K562 (cell line): ENCODE data around the gene TPD52L2. TPM values are rescaled to one million over a fixed set of nuclear protein-coding genes. Genes with fewer than 3 reads are reported as not detected.

Experiments
- ATAC-seq: fragments of 200-7000 bp; cut with Tn5 transposase; 3 replicates; pipeline ENCODE4 v1.9.1; 2020; ENCODE audit warnings: moderate library complexity
- BruUV-seq: library from RNA; stranded (reverse); fragments of 400-500 nt; replicated peaks from 2 replicates; lab custom pipeline; 2021; lab: Mats Ljungman, UMichigan
- CTCF ChIA-PET: fragments of 300-600 bp; formaldehyde crosslinking; extraction: SDS; loops from one replicate; lab custom pipeline; 2021; ENCODE audit warnings: low intra/inter-chr PET ratio; lab: Yijun Ruan, JAX
- POLR2A ChIA-PET: fragments of 300-600, 350-650 bp; sonication (Branson Sonifier 250); formaldehyde crosslinking; extraction: SDS; loops from one replicate; lab custom pipeline; 2021; ENCODE audit warnings: antibody characterized with exemption, inconsistent platforms; lab: Yijun Ruan, JAX
- DNase-seq, 4 experiments: peaks; one replicate each; pipeline versions ENCODE4 v3.0.0 to v3.0.0-alpha.2; 2011 to 2018; ENCODE audit warnings: low spot score in 3 of 4, mixed read lengths in 3 of 4; ENCODE audit errors: extremely low read depth in 1 of 4
- FAIRE-seq: peaks from 2 replicates; lab custom pipeline; 2011; peaks lifted over from hg19 to GRCh38; lab: Jason Lieb, UNC
- H2AFZ ChIP-seq: 2 replicates; pipeline ENCODE4 v1.6.0; 2011; ENCODE audit warnings: low read depth, low read length, control low read depth, inconsistent platforms
- H3K27ac ChIP-seq: fragments of 200-600 bp; 3 replicates; pipeline ENCODE4 v1.8.0; 2011; ENCODE audit warnings: low read depth, mild to moderate bottlenecking, control low read depth, inconsistent platforms, low read length, moderate library complexity, mixed read lengths; ENCODE audit errors: extremely low read depth
- H3K27me3 ChIP-seq, 2 experiments: fragments of 300-600 bp in 1 of 2; 2 replicates in 1 of 2; 3 replicates in 1 of 2; pipeline versions ENCODE4 v1.6.0 to v1.8.0; 2011; ENCODE audit warnings: inconsistent platforms in 2 of 2, low read length in 2 of 2, mild to moderate bottlenecking in 1 of 2, mixed read lengths in 1 of 2, moderate library complexity in 1 of 2; ENCODE audit not compliant: control insufficient read depth in 2 of 2, insufficient read depth in 2 of 2
- H3K36me3 ChIP-seq: fragments of 300-600 bp; 3 replicates; pipeline ENCODE4 v1.8.0; 2011; ENCODE audit warnings: mild to moderate bottlenecking, low read length, inconsistent platforms; ENCODE audit not compliant: control insufficient read depth, insufficient read depth
- H3K4me1 ChIP-seq, 2 experiments: fragments of 200-600 bp in 1 of 2; replicated peaks in 1 of 2; 2 replicates in 1 of 2; 3 replicates in 1 of 2; pipeline versions ENCODE4 v1.5.1 to v1.8.0; 2011; ENCODE audit warnings: inconsistent platforms in 2 of 2, low read length in 2 of 2, mild to moderate bottlenecking in 1 of 2, mixed read lengths in 1 of 2, moderate library complexity in 1 of 2; ENCODE audit not compliant: control insufficient read depth in 2 of 2, insufficient read depth in 2 of 2
- H3K4me2 ChIP-seq: 2 replicates; pipeline ENCODE4 v1.6.1; 2011; ENCODE audit warnings: low read length, control low read depth, inconsistent platforms, mixed read lengths; ENCODE audit not compliant: insufficient read depth
- H3K4me3 ChIP-seq: fragments of 200-600 bp; sonication (generic), shearing (Covaris generic); 2 replicates; pipeline ENCODE4 v1.5.1; 2016; ENCODE audit warnings: control low read depth, inconsistent platforms
- H3K79me2 ChIP-seq: fragments of 200-600 bp; 3 replicates; pipeline ENCODE4 v1.8.0; 2011; ENCODE audit warnings: low read length, inconsistent platforms; ENCODE audit not compliant: control insufficient read depth, insufficient read depth
- H3K9ac ChIP-seq, 2 experiments: 2 replicates each; pipeline versions ENCODE4 v1.6.0 to v1.6.1; 2011; ENCODE audit warnings: low read depth in 2 of 2, low read length in 2 of 2, control low read depth in 1 of 2, inconsistent platforms in 1 of 2, mild to moderate bottlenecking in 1 of 2, mixed read lengths in 1 of 2; ENCODE audit not compliant: insufficient read depth in 1 of 2
- H3K9me1 ChIP-seq: one replicate; pipeline ENCODE4 v1.6.0; 2011; ENCODE audit warnings: inconsistent platforms, mild to moderate bottlenecking, low read length, moderate library complexity; ENCODE audit not compliant: control insufficient read depth, insufficient read depth
- H3K9me3 ChIP-seq: replicated peaks from 2 replicates; pipeline ENCODE4 v1.5.1; 2011; ENCODE audit warnings: low read depth, low read length, inconsistent platforms; ENCODE audit not compliant: control insufficient read depth, insufficient read depth
- H4K20me1 ChIP-seq: replicated peaks from 2 replicates; pipeline ENCODE4 v1.6.1; 2011; ENCODE audit warnings: low read length, inconsistent platforms, mixed read lengths; ENCODE audit not compliant: control insufficient read depth, insufficient read depth
- BRD4 ChIP-seq: fragments of 200-600 bp; sonication (generic); IDR thresholded peaks from 2 replicates; pipeline ENCODE4 v1.6.1; 2017; ENCODE audit warnings: inconsistent platforms
- GATAD2B ChIP-seq: fragments of 450-650 bp; IDR thresholded peaks from 2 replicates; pipeline ENCODE4 v1.6.1; 2017; ENCODE audit warnings: mild to moderate bottlenecking, borderline replicate concordance
- KDM1A ChIP-seq, 2 experiments: fragments of 450-650 bp; IDR thresholded peaks; 2 replicates each; pipeline ENCODE4 v1.6.1; 2016; ENCODE audit warnings: mild to moderate bottlenecking in 2 of 2
- KLF16 ChIP-seq: IDR thresholded peaks from 2 replicates; pipeline ENCODE4 v1.6.1; 2016; ENCODE audit warnings: antibody characterized with exemption
- LEF1 ChIP-seq: fragments of 450-650 bp; IDR thresholded peaks from 2 replicates; pipeline ENCODE4 v1.6.1; 2016; ENCODE audit warnings: mild to moderate bottlenecking
- PHB ChIP-seq: fragments of 250-450 bp; sonication (Bioruptor Pico); IDR thresholded peaks from 2 replicates; pipeline ENCODE4 v1.5.0; 2021
- PHF8 ChIP-seq: fragments of 200-600 bp; sonication (generic); IDR thresholded peaks from 2 replicates; pipeline ENCODE4 v1.6.1; 2012; ENCODE audit warnings: mixed run types, mild to moderate bottlenecking, inconsistent platforms, low read length, moderate library complexity, borderline replicate concordance
- POLR2G ChIP-seq: fragments of 200-400 bp; formaldehyde crosslinking; IDR thresholded peaks from 2 replicates; pipeline ENCODE4 v1.6.1; 2017; ENCODE audit warnings: low read depth, mild to moderate bottlenecking, antibody characterized with exemption, low read length, moderate library complexity
- RBFOX2 ChIP-seq: fragments of 200-400 bp; formaldehyde crosslinking; IDR thresholded peaks from 2 replicates; pipeline ENCODE4 v1.6.1; 2017; ENCODE audit warnings: low read depth, mild to moderate bottlenecking, low read length, moderate library complexity
- RBM39 ChIP-seq: fragments of 200-400 bp; formaldehyde crosslinking; optimal IDR thresholded peaks from 2 replicates; pipeline ENCODE3; 2018; ENCODE audit warnings: low read depth, low read length
- SPI1 ChIP-seq: IDR thresholded peaks from 2 replicates; pipeline ENCODE4 v1.6.1; 2011; ENCODE audit warnings: low read depth, low read length, control low read depth, borderline replicate concordance
- STAT5B ChIP-seq: fragments of 250-450 bp; sonication (Bioruptor Pico); IDR thresholded peaks from 2 replicates; pipeline ENCODE4 v1.8.0; 2021; ENCODE audit warnings: mild to moderate bottlenecking, inconsistent platforms
- ZNF175 ChIP-seq: fragments of 200-800 bp; sonication (Bioruptor generic); IDR thresholded peaks from 2 replicates; pipeline ENCODE4 v1.6.1; 2016; ENCODE audit warnings: low read depth, mild to moderate bottlenecking, missing genetic modification characterization, missing compliant biosample characterization
- ZNF696 ChIP-seq: fragments of 250-450 bp; sonication (Bioruptor Pico); conservative IDR thresholded peaks from 2 replicates; pipeline ENCODE4 v1.4.0; 2020; ENCODE audit warnings: mild to moderate bottlenecking, moderate library complexity
- ZNF766 ChIP-seq: fragments of 200-800 bp; sonication (Bioruptor generic); conservative IDR thresholded peaks from 2 replicates; pipeline ENCODE4 v1.6.1; 2016; ENCODE audit warnings: missing genetic modification characterization, missing compliant biosample characterization
- WGBS: fragments of 100-300 bp; shearing (Covaris generic); methylation state at CpG from one replicate; pipeline ENCODE4 v1.1.6; 2016; ENCODE audit warnings: low coverage, mixed read lengths; ENCODE audit not compliant: insufficient coverage; ENCODE audit errors: missing lambda C conversion rate; 5-methylcytosine and 5-hydroxymethylcytosine counted together
- in situ Hi-C: fragments of 300-500 bp; cut with MboI; formaldehyde crosslinking; loops from 4 replicates; pipeline ENCODE4 v1.15.0; 2018; ENCODE audit warnings: inconsistent platforms, mixed read lengths
- intact Hi-C: fragments of 100-400 bp; cut with micrococcal nuclease; formaldehyde crosslinking; loops from 2 replicates; pipeline ENCODE4 v1.14.2; 2022
- polyA plus RNA-seq, 8 experiments: library from polyadenylated mRNA; depleted of rRNA in 4 of 8; stranded (reverse) in 5 of 8; unstranded in 3 of 8; fragments of >200 nt; fragmentation: Nextera tagmentation in 2 of 8; fragmentation: Illumina TruSeq in 1 of 8; extraction: Ambion mirVana in 2 of 8; extraction: Trizol in 1 of 8; gene quantifications; 2 replicates each; pipeline versions ENCODE4 v1.2.1 to v1.2.3, GENCODE V29; 2011 to 2014; ENCODE audit warnings: inconsistent platforms in 1 of 8, missing spikeins in 1 of 8
- total RNA-seq, 7 experiments: library from RNA; depleted of rRNA in 6 of 7; stranded (reverse); fragments of >200 nt in 6 of 7; fragmentation: Illumina TruSeq in 2 of 7; extraction: Trizol in 2 of 7; gene quantifications; 2 replicates each; pipeline versions ENCODE4 v1.2.1 to v1.2.3, GENCODE V29; 2011 to 2021; ENCODE audit warnings: low replicate concordance in 1 of 7
- TF ChIP-seq, protein P1 (sequence below), 2 experiments: fragments of 250-450 bp in 1 of 2; fragments of 450-650 bp in 1 of 2; sonication (Bioruptor Pico) in 1 of 2; IDR thresholded peaks; 2 replicates each; pipeline versions ENCODE4 v1.6.1 to v1.8.0; 2016 to 2021; ENCODE audit warnings: mild to moderate bottlenecking in 2 of 2, moderate library complexity in 2 of 2, missing compliant biosample characterization in 1 of 2, missing genetic modification characterization in 1 of 2
- TF ChIP-seq, protein P2 (sequence below): sonication (generic); formaldehyde crosslinking; IDR thresholded peaks from 2 replicates; pipeline ENCODE4 v1.8.0; 2022; ENCODE audit warnings: mild to moderate bottlenecking, missing genetic modification reagents

The TPD52L2 gene
- total and polyA plus RNA-seq, 9 of the 15 experiments (the other 6 are each of a cell fraction or from before 2014, with no cell fraction given), result 1.9 to 117 (median 74.6) TPM

DNA sequence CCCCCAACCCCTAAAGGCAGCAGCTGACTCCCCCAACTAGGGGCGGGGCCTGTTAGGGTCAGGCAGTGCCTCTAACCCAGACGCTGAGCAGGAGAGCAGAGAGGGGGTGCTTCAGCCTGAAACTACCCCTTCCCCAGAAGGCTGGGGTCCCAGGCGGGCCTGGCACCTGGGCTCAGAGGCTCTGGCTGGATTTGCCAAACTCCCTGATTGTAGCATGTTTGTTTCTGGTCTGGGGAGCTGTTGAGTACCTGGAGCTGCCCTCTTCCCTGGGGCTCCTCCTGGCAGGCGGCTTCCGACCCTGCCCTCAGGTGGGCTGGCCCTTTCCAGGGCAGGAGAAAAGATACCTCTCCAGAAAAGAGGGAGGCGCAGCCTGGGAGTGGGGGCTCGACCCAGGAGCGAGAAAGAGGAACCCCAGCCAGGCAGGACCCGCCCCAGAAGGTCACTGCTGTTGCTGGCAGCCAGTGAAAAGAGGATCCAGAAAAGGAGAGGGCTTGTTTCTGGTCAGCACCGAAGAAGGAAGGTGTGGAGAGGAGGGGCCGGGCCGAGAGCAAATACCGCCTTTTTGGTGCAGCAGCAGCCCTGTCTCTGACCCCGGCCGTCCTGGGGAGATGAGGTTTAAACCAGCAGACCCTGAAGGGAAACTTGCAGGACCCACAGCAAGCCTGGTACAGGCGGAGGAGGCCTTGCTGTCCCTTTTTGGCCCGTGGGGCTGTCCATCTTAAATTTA, 4.6 kb upstream of the TPD52L2 start:
- BruUV-seq, result no TSS peak
- no peaks in the 10 kb centered on the region for H3K9me1 ChIP-seq
- ChIA-PET POLR2A (no interaction called here), CTCF (no interaction called here)
- H3K4me3 ChIP-seq, result no peak overlapping the region
- DNase-seq, result no peak
- no peaks in the 10 kb centered on the region for H3K27me3 ChIP-seq
- ATAC-seq, result no peak
- no peak overlapping the region for H3K27ac ChIP-seq
- H3K9ac ChIP-seq, result peak overlapping the region in 1 of 2 experiments; percentile 82; a peak in 2 of 4 replicates
- no peak for FAIRE-seq
- peaks cover 16% of the 10 kb centered on the region for H3K79me2 ChIP-seq
- H3K4me1 ChIP-seq, result peaks cover 29 to 82% of the 10 kb centered on the region in 2 experiments
- no peaks in the 10 kb centered on the region for H3K9me3 ChIP-seq
- H2AFZ ChIP-seq, result no peak overlapping the region
- H3K4me2 ChIP-seq, result no peak overlapping the region
- in situ Hi-C loops, result loop anchor here (5.0 kb wide), 1 partner anchor 153 kb away; the partner anchor contains the start of genes ARFRP1 and ZGPAT
- peaks cover 26% of the 10 kb centered on the region; the same call in 2 of the 3 replicates for H3K36me3 ChIP-seq
- intact Hi-C loops, result loop anchor here (10.0 kb wide), 2 partner anchors 114 to 306 kb away; partner anchors contain the start of genes FNDC11 and SAMD10
- WGBS, result 71% methylated on average over 10 of the region's 17 CpGs
- no peaks in the 10 kb centered on the region for H4K20me1 ChIP-seq
- TF ChIP-seq KDM1A (IDR thresholded peaks at IDR 0.05), result no peak
- no peak for TF ChIP-seq RBM39
- TF ChIP-seq PHF8, result no peak
- TF ChIP-seq RBFOX2, result peak; percentile 42; the same call in 1 of the 2 replicates
- TF ChIP-seq PHB (CRISPR knock-in tag), result no peak
- TF ChIP-seq ZNF766 (CRISPR knock-in tag), result no peak
- TF ChIP-seq SPI1, result peak; percentile 82
- TF ChIP-seq LEF1, result no peak
- TF ChIP-seq, protein P1, sequence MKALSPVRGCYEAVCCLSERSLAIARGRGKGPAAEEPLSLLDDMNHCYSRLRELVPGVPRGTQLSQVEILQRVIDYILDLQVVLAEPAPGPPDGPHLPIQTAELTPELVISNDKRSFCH (CRISPR knock-in tag; IDR thresholded peaks at IDR 0.05), result no peak
- TF ChIP-seq, protein P1 (tag; IDR thresholded peaks at IDR 0.05), result no peak
- TF ChIP-seq ZNF175 (CRISPR knock-in tag), result no peak
- no peak for TF ChIP-seq KLF16
- TF ChIP-seq BRD4, result no peak
- TF ChIP-seq POLR2G, result 0 out of 2 replicates have a peak, but pooled peaks have one; percentile 41
- TF ChIP-seq GATAD2B, result no peak
- TF ChIP-seq ZNF696 (CRISPR knock-in tag), result no peak
- no peak for TF ChIP-seq STAT5B
- TF ChIP-seq, protein P2, sequence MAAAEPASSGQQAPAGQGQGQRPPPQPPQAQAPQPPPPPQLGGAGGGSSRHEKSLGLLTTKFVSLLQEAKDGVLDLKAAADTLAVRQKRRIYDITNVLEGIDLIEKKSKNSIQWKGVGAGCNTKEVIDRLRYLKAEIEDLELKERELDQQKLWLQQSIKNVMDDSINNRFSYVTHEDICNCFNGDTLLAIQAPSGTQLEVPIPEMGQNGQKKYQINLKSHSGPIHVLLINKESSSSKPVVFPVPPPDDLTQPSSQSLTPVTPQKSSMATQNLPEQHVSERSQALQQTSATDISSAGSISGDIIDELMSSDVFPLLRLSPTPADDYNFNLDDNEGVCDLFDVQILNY (CRISPR knock-in tag), result no peak
